Stimulated activated CD8-positive, alpha-beta memory T cell treated with anti-CD3 and anti-CD28 coated beads, Interleukin-7, amount 100 ng/mL, for 1 hour (primary cell): ENCODE measurements around the gene PEF1.

ENCODE experiments used
- DNase-seq, 2 donors: peaks; one replicate each; pipeline ENCODE4 v3.0.0-alpha.2; 2020; ENCODE audit warnings: low read depth in 2 of 2

Gene PEF1

DNA sequence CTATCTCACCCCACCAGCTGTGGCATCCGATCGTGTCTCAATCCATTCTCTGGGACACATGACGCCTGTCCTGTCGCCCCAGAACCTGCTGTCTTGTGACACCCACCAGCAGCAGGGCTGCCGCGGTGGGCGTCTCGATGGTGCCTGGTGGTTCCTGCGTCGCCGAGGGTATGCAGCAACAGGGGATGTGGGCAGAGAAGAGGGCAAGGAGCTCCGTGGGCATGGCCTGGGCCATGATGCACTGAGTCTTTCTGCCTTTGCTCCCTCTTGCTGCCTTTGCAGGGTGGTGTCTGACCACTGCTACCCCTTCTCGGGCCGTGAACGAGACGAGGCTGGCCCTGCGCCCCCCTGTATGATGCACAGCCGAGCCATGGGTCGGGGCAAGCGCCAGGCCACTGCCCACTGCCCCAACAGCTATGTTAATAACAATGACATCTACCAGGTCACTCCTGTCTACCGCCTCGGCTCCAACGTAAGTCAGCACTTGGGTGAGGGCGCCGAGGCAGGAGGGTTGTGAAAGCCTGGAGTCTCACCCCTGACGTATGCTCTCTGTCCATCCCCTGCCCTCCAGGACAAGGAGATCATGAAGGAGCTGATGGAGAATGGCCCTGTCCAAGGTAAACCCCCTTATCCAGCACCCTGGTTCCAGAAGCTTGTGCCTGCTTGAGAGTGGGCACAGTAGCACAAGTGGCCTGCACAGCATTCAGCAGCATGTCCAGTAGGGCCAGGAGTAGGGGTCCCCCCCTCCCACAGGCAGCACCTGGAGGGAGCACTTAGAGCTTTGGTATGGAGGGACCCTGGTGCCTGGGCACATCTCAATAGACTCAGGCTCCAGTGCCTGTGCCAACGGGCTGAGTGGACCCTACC lies 59.6 kb downstream of the PEF1 start:
- DNase-seq, result no peak

- DNase-seq, result no peak
These were observed 60.4 kb downstream of the PEF1 start for GRCh38 chr1:31583995-31584868.

- no peak for DNase-seq
These were observed 61.3 kb downstream of the PEF1 start for GRCh38 chr1:31583082-31583994.

GRCh38 chr1:31581821-31582810 lies 62.6 kb downstream of the PEF1 start:
- no peak for DNase-seq

- no peak for DNase-seq
These were observed 63.6 kb downstream of the PEF1 start for GRCh38 chr1:31580891-31581603.

GRCh38 chr1:31580513-31580870 lies 64.2 kb downstream of the PEF1 start:
- no peak for DNase-seq
